A549 (cell line): ENCODE results near the gene INSIG1.

ENCODE experiments used
- CHD2 ChIP-seq: fragments of 150-350 bp; IDR thresholded peaks from 2 replicates; pipeline ENCODE4 v1.6.1; 2014; ENCODE audit warnings: low read length; ENCODE audit not compliant: partially characterized antibody
- CTCF ChIP-seq: fragments of >200 bp; sonication (Bioruptor Twin); formaldehyde crosslinking; IDR thresholded peaks from 3 replicates; pipeline ENCODE4 v1.5.1; 2016
- E2F6 ChIP-seq: IDR thresholded peaks from 2 replicates; pipeline ENCODE4 v1.6.1; 2012; ENCODE audit warnings: low read depth, borderline replicate concordance
- EHMT2 ChIP-seq: fragments of 200-600 bp; sonication (generic); IDR thresholded peaks from 2 replicates; pipeline ENCODE4 v1.6.1; 2016; ENCODE audit warnings: antibody characterized with exemption, low read depth, mild to moderate bottlenecking, moderate library complexity
- FOSB ChIP-seq: fragments of 250-450 bp; sonication (Bioruptor Pico); IDR thresholded peaks from 2 replicates; pipeline ENCODE4 v1.5.0; 2020; ENCODE audit warnings: mild to moderate bottlenecking, moderate library complexity
- POLR2A ChIP-seq: IDR thresholded peaks from 2 replicates; pipeline ENCODE4 v1.6.1; 2012; ENCODE audit warnings: mild to moderate bottlenecking, low read length
- TP53 ChIP-seq: fragments of 250-450 bp; sonication (Bioruptor Pico); IDR thresholded peaks from 2 replicates; pipeline ENCODE4 v1.5.0; 2021; ENCODE audit warnings: mild to moderate bottlenecking, moderate library complexity
- ZFP36 ChIP-seq: fragments of 450-650 bp; IDR thresholded peaks from 2 replicates; pipeline ENCODE4 v1.6.1; 2014; ENCODE audit warnings: borderline replicate concordance; ENCODE audit not compliant: partially characterized antibody

- TF ChIP-seq CTCF: no peak
- no peak for TF ChIP-seq TP53 (CRISPR knock-in tag)
- no peak for TF ChIP-seq EHMT2
- no peak for TF ChIP-seq POLR2A
- no peak for TF ChIP-seq ZFP36
- no peak for TF ChIP-seq FOSB
- no peak for TF ChIP-seq E2F6
- TF ChIP-seq CHD2: no peak
Measured at GRCh38 chr7:155293721-155294510, 3.8 kb upstream of the INSIG1 start.
